Vagina (tissue), 2 donors: ENCODE results near the gene EBF3. TPM values are rescaled to one million over a fixed set of nuclear protein-coding genes. Genes with fewer than 3 reads are reported as not detected.

Experiments used
- DNase-seq, 2 donors: peaks; one replicate each; pipeline ENCODE4 v3.0.0-alpha.2; 2017; ENCODE audit errors: extremely low spot score in 2 of 2
- H3K27ac ChIP-seq: fragments of 200-600 bp; sonication (generic); one replicate; pipeline ENCODE4 v1.5.1; 2019
- H3K27me3 ChIP-seq: fragments of 200-600 bp; sonication (generic); one replicate; pipeline ENCODE4 v1.5.1; 2019
- H3K36me3 ChIP-seq, 2 donors: fragments of 200-600 bp; sonication (generic); one replicate each; pipeline ENCODE4 v1.5.1; 2017 to 2019
- H3K4me1 ChIP-seq: fragments of 200-600 bp; sonication (generic); one replicate; pipeline ENCODE4 v1.5.1; 2019
- H3K4me3 ChIP-seq, 2 donors: fragments of 200-600 bp; sonication (generic); 1 replicate in 1 of 2; 2 replicates in 1 of 2; pipeline ENCODE4 v1.5.1; 2016 to 2019
- H3K9me3 ChIP-seq: fragments of 200-600 bp; sonication (generic); one replicate; pipeline ENCODE4 v1.5.1; 2019
- CTCF ChIP-seq, 3 experiments: fragments of 450-650 bp in 2 of 3; fragments of 200-600 bp in 1 of 3; sonication (generic) in 1 of 3; IDR thresholded peaks; one replicate each; pipeline ENCODE4 v1.5.1; 2017 to 2019; ENCODE audit warnings: antibody characterized with exemption in 3 of 3, mild to moderate bottlenecking in 2 of 3, moderate library complexity in 2 of 3
- POLR2A ChIP-seq, 2 donors: fragments of 450-650 bp; IDR thresholded peaks; one replicate each; pipeline ENCODE4 v1.6.1; 2017; ENCODE audit warnings: antibody characterized with exemption in 2 of 2, mild to moderate bottlenecking in 2 of 2, moderate library complexity in 2 of 2
- POLR2AphosphoS5 ChIP-seq, 2 donors: sonication (generic); formaldehyde crosslinking; IDR thresholded peaks; one replicate each; pipeline ENCODE4 v1.9.0; 2017; ENCODE audit warnings: antibody characterized with exemption in 2 of 2, mild to moderate bottlenecking in 2 of 2, low read depth in 1 of 2; ENCODE audit not compliant: insufficient read depth in 1 of 2
- intact Hi-C: fragments of 100-400 bp; cut with DNase I; formaldehyde crosslinking; loops from one replicate; pipeline ENCODE4 v1.15.1; 2023
- total RNA-seq: library from RNA; depleted of rRNA; stranded (reverse); fragments of >200 nt; gene quantifications from one replicate; pipeline ENCODE4 v1.2.3, GENCODE V29; 2016

Gene EBF3
- total RNA-seq, result 10.6 TPM

DNA sequence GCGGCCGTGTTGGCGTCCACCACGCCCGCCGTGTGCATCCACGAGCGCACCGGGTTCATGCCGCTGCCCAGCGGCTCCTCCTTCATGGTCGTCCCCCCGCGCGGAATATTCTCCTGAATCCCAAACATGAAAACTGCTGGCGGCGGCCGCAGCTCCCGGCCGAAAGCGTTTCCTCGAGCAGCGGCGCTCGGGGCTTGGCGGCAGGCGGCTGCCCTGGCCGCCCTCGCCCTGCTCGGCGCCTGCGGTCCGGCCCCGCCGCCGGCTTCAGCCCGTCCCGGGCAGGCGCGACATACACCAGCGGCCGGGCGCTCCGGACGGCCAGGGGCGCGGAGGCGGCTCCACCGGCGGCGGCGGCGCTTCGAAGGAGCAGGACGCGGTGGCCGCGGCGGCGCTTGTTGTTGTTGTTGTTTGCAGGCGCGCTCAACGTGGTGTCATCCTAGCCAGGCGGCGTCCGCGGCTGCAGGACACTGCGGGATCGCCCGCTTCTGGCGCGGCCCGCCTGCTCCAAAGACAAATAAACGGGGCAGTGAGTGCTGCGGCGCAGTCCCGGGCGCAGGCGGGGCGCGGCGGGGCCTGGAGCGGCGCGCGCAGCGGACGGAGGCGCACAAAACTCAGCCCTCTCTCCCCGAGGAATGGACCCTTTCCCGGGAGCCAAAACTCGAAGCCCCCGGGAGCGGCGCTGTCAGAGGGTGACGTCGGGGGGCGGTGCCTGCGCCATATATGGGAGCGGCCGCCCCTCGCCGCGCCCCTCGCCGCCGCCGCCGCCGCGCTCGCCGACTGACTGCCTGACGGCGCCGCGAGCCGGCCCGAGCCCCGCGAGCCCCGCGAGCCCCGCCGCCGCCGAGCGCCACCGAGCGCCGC lies at the start of gene EBF3:
EBF3 (minus strand) TSS at position 634 of the 861 bp plus-strand sequence; CDS start at position 128, 506 bp downstream.
- Histone ChIP-seq H3K36me3 (no peaks in the 10 kb centered on the region), H3K27ac (peak within 1 kb of the TSS; percentile 69), H3K27me3 (peaks cover 27% of the 10 kb centered on the region), H3K9me3 (no peaks in the 10 kb centered on the region), H3K4me3 (peak within 1 kb of the TSS; percentile 49 to 76), H3K4me1 (peaks cover 27% of the 10 kb centered on the region)
- intact Hi-C loops, result loop anchor here (5.0 to 10.0 kb wide), 2 partner anchors 269 to 867 kb away; no protein-coding TSS in a partner anchor
- DNase-seq, result peak; percentile 61 to 77
- TF ChIP-seq CTCF (IDR thresholded peaks at IDR 0.05) (no peak), POLR2A (IDR thresholded peaks at IDR 0.05) (peak in 1 of 2 donors; percentile 39)

DNA sequence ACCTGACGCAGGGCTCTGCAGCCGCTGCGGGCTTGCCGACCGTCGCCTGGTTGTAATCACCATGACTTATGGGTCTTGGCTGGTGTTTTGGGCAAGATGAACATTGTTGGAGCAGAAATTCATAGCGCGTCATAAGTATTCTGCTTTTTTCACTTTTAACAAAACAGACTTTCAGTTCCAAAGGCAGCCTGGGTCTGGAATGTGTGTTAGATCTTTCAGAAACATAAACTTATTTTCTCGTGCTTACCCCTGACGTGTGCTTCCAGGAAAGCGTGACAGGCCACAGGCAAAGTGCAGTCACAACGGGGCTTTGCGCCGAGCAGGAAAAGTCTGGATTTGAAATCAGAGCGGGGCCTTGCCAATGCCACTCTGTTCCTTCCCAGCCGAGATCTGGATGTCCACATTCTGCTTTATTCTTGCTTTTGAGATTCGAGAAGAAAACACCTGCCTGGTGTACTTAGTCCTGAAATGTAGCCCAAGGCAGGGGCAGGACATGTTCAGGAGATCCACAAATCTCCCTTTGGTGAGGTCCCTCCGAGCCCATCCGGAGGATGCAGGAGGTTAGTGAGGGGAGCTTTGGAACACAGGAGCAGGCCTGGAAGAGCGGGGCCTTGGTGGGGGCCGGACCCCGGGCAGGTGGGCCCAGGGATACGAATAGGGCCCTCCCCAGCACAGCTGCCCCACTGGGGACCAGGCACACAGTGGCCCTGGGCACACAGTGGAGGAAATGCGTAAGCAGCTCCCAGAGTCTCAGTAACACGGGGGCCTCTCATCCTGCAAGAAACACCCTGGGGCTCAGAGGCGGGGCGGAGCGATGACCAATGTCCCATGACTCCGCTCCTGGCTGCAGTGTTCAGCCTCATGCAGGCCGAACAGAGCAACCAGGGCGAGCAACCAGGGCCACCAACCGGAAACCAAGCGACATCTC lies 49.5 kb upstream of the EBF3 start:
- no peaks in the 10 kb centered on the region for H3K36me3 ChIP-seq
- intact Hi-C loops, result no loop called here
- no peak overlapping the region for H3K4me3 ChIP-seq
- no peak overlapping the region for H3K27ac ChIP-seq
- no peaks in the 10 kb centered on the region for H3K9me3 ChIP-seq
- no peak for TF ChIP-seq CTCF (IDR thresholded peaks at IDR 0.05)
- TF ChIP-seq POLR2AphosphoS5 (IDR thresholded peaks at IDR 0.05; ENCODE audit: insufficient read depth in 1 of 2, low read depth in 1 of 2), result no peak
- TF ChIP-seq POLR2A (IDR thresholded peaks at IDR 0.05), result no peak
- DNase-seq, result peak in 1 of 2 donors; percentile 80
- H3K27me3 ChIP-seq, result no peaks in the 10 kb centered on the region
- no peaks in the 10 kb centered on the region for H3K4me1 ChIP-seq

DNA sequence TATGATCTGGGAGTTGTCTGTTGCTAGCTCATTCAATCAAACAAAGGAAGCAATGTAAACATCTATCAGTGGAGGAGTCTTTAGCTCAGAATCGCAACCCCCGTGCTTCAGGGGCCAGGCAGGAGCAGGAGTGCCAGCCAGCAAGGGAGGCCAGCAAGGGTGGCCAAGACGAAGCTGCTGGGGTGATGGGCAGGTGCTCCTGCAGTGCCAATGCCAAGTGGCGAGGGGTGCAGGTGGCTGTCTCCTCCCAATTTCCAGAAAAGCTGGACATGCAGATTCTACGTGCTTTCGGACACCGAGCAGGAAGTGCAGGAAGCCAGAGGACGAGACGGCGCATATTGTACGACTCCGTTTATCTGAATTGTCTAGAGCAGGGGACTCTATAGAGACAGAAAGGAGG lies 48.1 kb upstream of the EBF3 start:
- no peaks in the 10 kb centered on the region for H3K27me3 ChIP-seq
- peak in 1 of 2 donors; percentile 65 for DNase-seq
- H3K4me3 ChIP-seq, result no peak overlapping the region
- H3K9me3 ChIP-seq, result no peaks in the 10 kb centered on the region
- no peaks in the 10 kb centered on the region for H3K36me3 ChIP-seq
- no peak for TF ChIP-seq POLR2A (IDR thresholded peaks at IDR 0.05)
- TF ChIP-seq CTCF (IDR thresholded peaks at IDR 0.05), result no peak
- no peak for TF ChIP-seq POLR2AphosphoS5 (IDR thresholded peaks at IDR 0.05; ENCODE audit: insufficient read depth in 1 of 2, low read depth in 1 of 2)
- intact Hi-C loops, result no loop called here
- H3K4me1 ChIP-seq, result no peaks in the 10 kb centered on the region
- H3K27ac ChIP-seq, result no peak overlapping the region

DNA sequence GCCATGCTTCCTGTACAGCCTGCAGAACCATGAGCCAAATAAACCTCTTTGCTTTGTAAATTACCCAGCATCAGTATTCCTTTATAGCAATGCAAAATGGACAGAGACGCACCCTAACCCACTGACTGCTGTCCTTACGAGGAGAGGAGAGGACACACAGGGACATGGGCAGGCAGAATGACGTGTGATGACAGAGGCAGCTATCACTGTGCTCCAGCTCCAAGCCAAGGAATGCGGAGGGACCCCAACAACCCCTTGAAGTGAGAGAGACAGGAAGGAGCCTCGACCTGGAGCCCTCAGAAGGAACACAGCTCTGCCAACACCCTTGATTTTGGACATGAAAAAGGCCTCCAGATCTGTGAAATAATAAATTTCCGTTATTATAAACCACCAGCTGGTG lies 46.6 kb upstream of the EBF3 start:
- peak in 1 of 2 donors; percentile 49 for DNase-seq
- Histone ChIP-seq H3K27ac (no peak overlapping the region), H3K9me3 (no peaks in the 10 kb centered on the region), H3K4me3 (no peak overlapping the region), H3K36me3 (no peaks in the 10 kb centered on the region), H3K27me3 (no peaks in the 10 kb centered on the region), H3K4me1 (no peaks in the 10 kb centered on the region)
- no peak for TF ChIP-seq POLR2AphosphoS5 (IDR thresholded peaks at IDR 0.05; ENCODE audit: insufficient read depth in 1 of 2, low read depth in 1 of 2)
- TF ChIP-seq POLR2A (IDR thresholded peaks at IDR 0.05), result no peak
- TF ChIP-seq CTCF (IDR thresholded peaks at IDR 0.05), result no peak
- intact Hi-C loops, result no loop called here
